Esophagus (tissue), 2 donors: Measurements from ENCODE around the gene C11orf91. TPM values are rescaled to one million over a fixed set of nuclear protein-coding genes. Genes with fewer than 3 reads are reported as not detected.
"Not testable (repeated sequence)": the region's sequence is repeated elsewhere in the genome, so short reads cannot be mapped to it uniquely, and the experiment has no call there.

Experiments used
- H3K27ac ChIP-seq, 2 donors: one replicate each; pipeline ENCODE4 v1.5.1; 2013; ENCODE audit warnings: low read depth in 2 of 2, mild to moderate bottlenecking in 2 of 2, inconsistent platforms in 1 of 2, low read length in 1 of 2, moderate library complexity in 1 of 2
- H3K27me3 ChIP-seq, 2 donors: one replicate each; pipeline ENCODE4 v1.6.1; 2013; ENCODE audit warnings: low read length in 2 of 2, control low read depth in 1 of 2, mild to moderate bottlenecking in 1 of 2; ENCODE audit not compliant: insufficient read depth in 2 of 2, control insufficient read depth in 1 of 2
- H3K36me3 ChIP-seq, 2 donors: one replicate each; pipeline ENCODE4 v1.6.1; 2013; ENCODE audit warnings: low read length in 1 of 2; ENCODE audit not compliant: control insufficient read depth in 2 of 2, insufficient read depth in 2 of 2
- H3K4me1 ChIP-seq, 2 donors: one replicate each; pipeline ENCODE4 v1.6.1; 2013; ENCODE audit warnings: low read length in 1 of 2; ENCODE audit not compliant: control insufficient read depth in 2 of 2, insufficient read depth in 2 of 2
- H3K4me3 ChIP-seq, 2 donors: one replicate each; pipeline ENCODE4 v1.5.1; 2013; ENCODE audit warnings: low read length in 2 of 2, mild to moderate bottlenecking in 2 of 2, low read depth in 1 of 2, moderate library complexity in 1 of 2
- H3K9me3 ChIP-seq, 2 donors: one replicate each; pipeline ENCODE4 v1.6.1; 2013; ENCODE audit warnings: mild to moderate bottlenecking in 2 of 2, low read depth in 1 of 2, low read length in 1 of 2, moderate library complexity in 1 of 2; ENCODE audit not compliant: control insufficient read depth in 2 of 2, insufficient read depth in 1 of 2
- WGBS, 2 donors: extraction: QIAGEN DNeasy Blood & Tissue Kit; methylation state at CpG; one replicate each; pipeline ENCODE4 v1.1.7; 2013; 5-methylcytosine and 5-hydroxymethylcytosine counted together
- polyA plus RNA-seq, 2 donors: library from polyadenylated mRNA; stranded (reverse); fragments of 200-250 nt; gene quantifications; one replicate each; pipeline ENCODE4 v1.2.3, GENCODE V29; 2013
- donor health status: healthy with polysubstance abuse.
- donor health status: Bipolar disorder and iron deficiency.

The C11orf91 gene
- polyA plus RNA-seq, 2 donors = 0.21 to 0.51 TPM

- Histone ChIP-seq H3K36me3 (no peaks in the 10 kb centered on the region), H3K9me3 (no peaks in the 10 kb centered on the region), H3K4me3 (no peak overlapping the region), H3K27ac (peak overlapping the region; percentile 24 to 85), H3K27me3 (no peaks in the 10 kb centered on the region), H3K4me1 (peaks cover 0 to 10% of the 10 kb centered on the region in 2 donors)
- 79 to 82% methylated on average over 3 of the region's 3 CpGs for WGBS, 2 donors
Measured at GRCh38 chr11:33682019-33682418, 18.6 kb downstream of the C11orf91 start.

GRCh38 chr11:33678616-33679015, 22.0 kb downstream of the C11orf91 start:
- H3K27me3 ChIP-seq, H3K9me3 ChIP-seq, H3K36me3 ChIP-seq, H3K4me3 ChIP-seq, H3K27ac ChIP-seq, H3K4me1 ChIP-seq: not testable (repeated sequence)
- WGBS, 2 donors = 64 to 76% methylated on average over 1 of the region's 1 CpG

- H3K36me3 ChIP-seq = peaks cover 0 to under 1% of the 10 kb centered on the region in 2 donors
- no peak overlapping the region for H3K4me3 ChIP-seq
- 96 to 100% methylated on average over 3 of the region's 3 CpGs for WGBS, 2 donors
- peaks cover 0 to under 1% of the 10 kb centered on the region in 2 donors for H3K9me3 ChIP-seq
- H3K27me3 ChIP-seq = no peaks in the 10 kb centered on the region
- no peak overlapping the region for H3K27ac ChIP-seq
- H3K4me1 ChIP-seq = peaks cover 0 to 2% of the 10 kb centered on the region in 2 donors
Measured at GRCh38 chr11:33674035-33674814, 26.4 kb downstream of the C11orf91 start.

GRCh38 chr11:33672273-33672672, 28.4 kb downstream of the C11orf91 start:
- peaks cover 0 to 2% of the 10 kb centered on the region in 2 donors for H3K9me3 ChIP-seq
- no peak overlapping the region for H3K4me3 ChIP-seq
- 84 to 88% methylated on average over 4 of the region's 4 CpGs for WGBS, 2 donors
- H3K4me1 ChIP-seq = peaks cover 0 to 7% of the 10 kb centered on the region in 2 donors
- no peaks in the 10 kb centered on the region for H3K27me3 ChIP-seq
- H3K27ac ChIP-seq = no peak overlapping the region
- peaks cover 0 to 2% of the 10 kb centered on the region in 2 donors for H3K36me3 ChIP-seq

GRCh38 chr11:33670250-33671011, 30.2 kb downstream of the C11orf91 start:
- no peak overlapping the region for H3K4me3 ChIP-seq
- no peaks in the 10 kb centered on the region for H3K27me3 ChIP-seq
- peak overlapping the region; percentile 6 to 18 for H3K27ac ChIP-seq
- H3K36me3 ChIP-seq = peaks cover 0 to 2% of the 10 kb centered on the region in 2 donors
- peaks cover 0 to 2% of the 10 kb centered on the region in 2 donors for H3K9me3 ChIP-seq
- 62 to 71% methylated on average over 5 of the region's 5 CpGs for WGBS, 2 donors
- H3K4me1 ChIP-seq = peaks cover 3 to 16% of the 10 kb centered on the region in 2 donors

GRCh38 chr11:33669598-33670249, 30.9 kb downstream of the C11orf91 start:
- Histone ChIP-seq H3K4me3 (no peak overlapping the region), H3K27ac (peak overlapping the region in 1 of 2 donors; percentile 14), H3K36me3 (peaks cover 0 to 2% of the 10 kb centered on the region in 2 donors), H3K9me3 (peaks cover 0 to 2% of the 10 kb centered on the region in 2 donors), H3K27me3 (no peaks in the 10 kb centered on the region), H3K4me1 (peaks cover 3 to 22% of the 10 kb centered on the region in 2 donors)
- WGBS, 2 donors = 85 to 86% methylated on average over 5 of the region's 5 CpGs

GRCh38 chr11:33668951-33669596, 31.6 kb downstream of the C11orf91 start:
- Histone ChIP-seq H3K36me3 (peaks cover 0 to 2% of the 10 kb centered on the region in 2 donors), H3K4me1 (peaks cover 3 to 22% of the 10 kb centered on the region in 2 donors), H3K9me3 (peaks cover 0 to 2% of the 10 kb centered on the region in 2 donors), H3K27me3 (no peaks in the 10 kb centered on the region), H3K4me3 (no peak overlapping the region), H3K27ac (peak overlapping the region in 1 of 2 donors; percentile 14)
- WGBS, 2 donors = 94 to 98% methylated on average over 6 of the region's 6 CpGs

- H3K4me3 ChIP-seq = no peak overlapping the region
- H3K27me3 ChIP-seq = no peaks in the 10 kb centered on the region
- peaks cover 0 to 2% of the 10 kb centered on the region in 2 donors for H3K9me3 ChIP-seq
- H3K27ac ChIP-seq = peak overlapping the region; percentile 61 to 80
- 52 to 64% methylated on average over 6 of the region's 6 CpGs for WGBS, 2 donors
- H3K4me1 ChIP-seq = peaks cover 3 to 22% of the 10 kb centered on the region in 2 donors
- H3K36me3 ChIP-seq = peaks cover 0 to 2% of the 10 kb centered on the region in 2 donors
Measured at GRCh38 chr11:33668468-33668825, 32.2 kb downstream of the C11orf91 start.
